BLaER1 treated with 17β-estradiol and CSF1 and Interleukin-3, amounts not matched to agents 10 nM and 100 nM (cell line): ENCODE results near the gene PYDC1.
A peak's percentile ranks its signal among the peaks of the same experiment; 100 is the strongest.

Experiments
- H3K27ac ChIP-seq, 11 experiments: shearing (Covaris generic); formaldehyde crosslinking; 2 replicates each; pipeline ENCODE4 v1.8.1; 2022
- H3K27me3 ChIP-seq, 11 experiments: shearing (Covaris generic); formaldehyde crosslinking; 2 replicates each; pipeline ENCODE4 v1.8.1; 2022
- H3K36me3 ChIP-seq, 11 experiments: shearing (Covaris generic); formaldehyde crosslinking; 2 replicates each; pipeline ENCODE4 v1.8.1; 2022
- H3K4me1 ChIP-seq, 10 experiments: shearing (Covaris generic); formaldehyde crosslinking; 2 replicates each; pipeline ENCODE4 v1.8.1; 2022
- H3K4me2 ChIP-seq, 11 experiments: shearing (Covaris generic); formaldehyde crosslinking; 2 replicates each; pipeline ENCODE4 v1.8.1; 2022
- H3K4me3 ChIP-seq, 10 experiments: shearing (Covaris generic); formaldehyde crosslinking; 2 replicates each; pipeline ENCODE4 v1.8.1; 2022
- H3K9ac ChIP-seq, 11 experiments: shearing (Covaris generic); formaldehyde crosslinking; 2 replicates each; pipeline ENCODE4 v1.8.1; 2022
- H3K9me3 ChIP-seq, 11 experiments: shearing (Covaris generic); formaldehyde crosslinking; replicated peaks in 1 of 11; 2 replicates each; pipeline ENCODE4 v1.8.1; 2022
- H4K20me1 ChIP-seq, 11 experiments: shearing (Covaris generic); formaldehyde crosslinking; 2 replicates each; pipeline ENCODE4 v1.8.1; 2022
- Cebpa-rat ChIP-seq, 11 experiments: shearing (Covaris generic); IDR thresholded peaks; 2 replicates each; pipeline ENCODE4 v1.8.1; 2022

PYDC1 gene

GRCh38 chr16:31216422-31217135 lies at the start of gene PYDC1:
Gene PYDC1, minus strand, starts transcription at chr16:31217135. Its CDS starts 107 bp downstream, at chr16:31217028.
- Histone ChIP-seq H3K27ac (no peak within 1 kb of the TSS), H3K4me3 (peak within 1 kb of the TSS in 7 of 10 experiments; percentile 48 to 70 (median 58); a peak in 13 of 20 replicates), H3K4me2 (peak within 1 kb of the TSS; percentile 81 to 98 (median 91)), H3K36me3 (no peaks in the 10 kb centered on the region), H3K9me3 (no peaks in the 10 kb centered on the region), H3K27me3 (peaks cover 25 to 46% (median 40%) of the 10 kb centered on the region in 11 experiments), H3K9ac (peak within 1 kb of the TSS in 2 of 11 experiments; percentile 64; a peak in 3 of 22 replicates), H3K4me1 (peaks cover 42 to 61% (median 54%) of the 10 kb centered on the region in 10 experiments), H4K20me1 (peaks cover 0 to 20% (median 11%) of the 10 kb centered on the region in 11 experiments; a peak in 9 of 22 replicates)
- no peak for TF ChIP-seq Cebpa-rat (IDR thresholded peaks at IDR 0.05)

DNA sequence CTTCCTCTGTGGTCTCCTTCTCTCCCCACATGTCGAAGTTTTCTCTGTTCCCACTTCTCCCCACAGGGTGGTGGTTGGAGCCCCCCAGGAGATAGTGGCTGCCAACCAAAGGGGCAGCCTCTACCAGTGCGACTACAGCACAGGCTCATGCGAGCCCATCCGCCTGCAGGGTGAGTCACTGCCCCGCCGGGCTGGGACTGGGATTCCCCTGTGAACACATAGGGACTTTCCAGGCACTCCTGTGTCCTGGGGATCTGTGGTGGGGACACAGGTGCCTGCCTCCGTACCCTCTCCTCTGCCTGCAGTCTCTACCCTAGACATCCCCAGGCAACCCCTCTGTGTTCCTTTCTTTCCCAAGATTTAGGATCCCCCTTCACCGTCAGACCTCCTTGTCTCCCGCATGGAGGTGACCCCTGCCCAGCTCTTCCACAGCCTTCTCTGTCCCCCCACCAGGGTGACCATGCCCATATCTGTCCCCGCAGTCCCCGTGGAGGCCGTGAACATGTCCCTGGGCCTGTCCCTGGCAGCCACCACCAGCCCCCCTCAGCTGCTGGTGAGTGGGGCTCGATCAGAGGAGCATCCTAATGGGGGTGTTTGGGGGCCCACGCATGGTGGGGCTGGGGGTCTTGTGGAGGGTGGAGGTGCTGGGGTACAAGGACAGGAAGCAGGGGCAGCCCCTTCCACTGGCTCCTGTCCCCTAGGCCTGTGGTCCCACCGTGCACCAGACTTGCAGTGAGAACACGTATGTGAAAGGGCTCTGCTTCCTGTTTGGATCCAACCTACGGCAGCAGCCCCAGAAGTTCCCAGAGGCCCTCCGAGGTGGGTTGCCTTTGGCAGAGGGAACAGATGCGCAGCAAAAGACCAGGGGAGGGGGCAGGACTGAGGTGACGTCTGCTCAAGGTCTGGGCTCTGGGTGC lies 48.7 kb upstream of the PYDC1 start:
- Histone ChIP-seq H3K4me1 (peaks cover 14 to 76% (median 52%) of the 10 kb centered on the region in 10 experiments), H3K4me2 (peak overlapping the region; percentile 40 to 92 (median 64)), H3K9me3 (no peaks in the 10 kb centered on the region), H3K27ac (peak overlapping the region in 7 of 11 experiments; percentile 23 to 57 (median 39); a peak in 13 of 22 replicates), H3K9ac (peak overlapping the region in 7 of 11 experiments; percentile 2 to 40 (median 17); a peak in 7 of 22 replicates), H3K36me3 (peaks cover 0 to 72% (median 0%) of the 10 kb centered on the region in 11 experiments; a peak in 7 of 22 replicates), H3K4me3 (peak overlapping the region in 2 of 10 experiments; percentile 6 to 9; a peak in 2 of 20 replicates), H4K20me1 (peaks cover 0 to 55% (median 0%) of the 10 kb centered on the region in 11 experiments; a peak in 4 of 22 replicates), H3K27me3 (no peaks in the 10 kb centered on the region)
- TF ChIP-seq Cebpa-rat (IDR thresholded peaks at IDR 0.05), result no peak

- Histone ChIP-seq H3K4me1 (peaks cover 31 to 97% (median 70%) of the 10 kb centered on the region in 10 experiments), H3K4me2 (peak overlapping the region in 6 of 11 experiments; percentile 81 to 99 (median 90); a peak in 11 of 22 replicates), H3K27me3 (no peaks in the 10 kb centered on the region), H3K9ac (no peak overlapping the region), H4K20me1 (peaks cover 0 to 39% (median 0%) of the 10 kb centered on the region in 11 experiments; a peak in 3 of 22 replicates), H3K27ac (no peak overlapping the region), H3K9me3 (no peaks in the 10 kb centered on the region), H3K4me3 (peak overlapping the region in 3 of 10 experiments; percentile 69 to 82 (median 81); a peak in 5 of 20 replicates), H3K36me3 (peaks cover 0 to 39% (median 0%) of the 10 kb centered on the region in 11 experiments; a peak in 5 of 22 replicates)
- no peak for TF ChIP-seq Cebpa-rat (IDR thresholded peaks at IDR 0.05)
Observed at GRCh38 chr16:31262084-31262483, 45.1 kb upstream of the PYDC1 start.

GRCh38 chr16:31260136-31260931 lies 43.4 kb upstream of the PYDC1 start:
- Histone ChIP-seq H3K27me3 (no peaks in the 10 kb centered on the region), H3K27ac (peak overlapping the region in 7 of 11 experiments; percentile 15 to 78 (median 52); a peak in 12 of 22 replicates), H4K20me1 (peaks cover 0 to 24% (median 0%) of the 10 kb centered on the region in 11 experiments; a peak in 3 of 22 replicates), H3K9me3 (no peaks in the 10 kb centered on the region), H3K4me2 (peak overlapping the region; percentile 75 to 99 (median 82)), H3K9ac (peak overlapping the region in 6 of 11 experiments; percentile 45 to 76 (median 74); a peak in 11 of 22 replicates), H3K4me3 (peak overlapping the region in 7 of 10 experiments; percentile 20 to 82 (median 65); a peak in 13 of 20 replicates), H3K4me1 (peaks cover 26 to 97% (median 69%) of the 10 kb centered on the region in 10 experiments), H3K36me3 (peaks cover 0 to 22% (median 0%) of the 10 kb centered on the region in 11 experiments; a peak in 4 of 22 replicates)
- TF ChIP-seq Cebpa-rat (IDR thresholded peaks at IDR 0.05), result no peak

- H4K20me1 ChIP-seq, result peaks cover 0 to 10% (median 0%) of the 10 kb centered on the region in 11 experiments; a peak in 1 of 22 replicates
- H3K27ac ChIP-seq, result peak overlapping the region in 4 of 11 experiments; percentile 57 to 79 (median 74); a peak in 7 of 22 replicates
- H3K27me3 ChIP-seq, result no peaks in the 10 kb centered on the region
- no peaks in the 10 kb centered on the region for H3K9me3 ChIP-seq
- peaks cover 20 to 97% (median 72%) of the 10 kb centered on the region in 10 experiments for H3K4me1 ChIP-seq
- peak overlapping the region in 6 of 11 experiments; percentile 80 to 99 (median 88); a peak in 12 of 22 replicates for H3K4me2 ChIP-seq
- H3K9ac ChIP-seq, result 0 out of 22 replicates have a peak overlapping the region, but pooled peaks of 1 of the 11 experiments have one; percentile 12
- H3K36me3 ChIP-seq, result peaks cover 0 to 7% (median 0%) of the 10 kb centered on the region in 11 experiments; a peak in 2 of 22 replicates
- TF ChIP-seq Cebpa-rat (IDR thresholded peaks at IDR 0.05), result no peak
- no peak overlapping the region for H3K4me3 ChIP-seq
Observed at GRCh38 chr16:31258366-31258765, 41.4 kb upstream of the PYDC1 start.

DNA sequence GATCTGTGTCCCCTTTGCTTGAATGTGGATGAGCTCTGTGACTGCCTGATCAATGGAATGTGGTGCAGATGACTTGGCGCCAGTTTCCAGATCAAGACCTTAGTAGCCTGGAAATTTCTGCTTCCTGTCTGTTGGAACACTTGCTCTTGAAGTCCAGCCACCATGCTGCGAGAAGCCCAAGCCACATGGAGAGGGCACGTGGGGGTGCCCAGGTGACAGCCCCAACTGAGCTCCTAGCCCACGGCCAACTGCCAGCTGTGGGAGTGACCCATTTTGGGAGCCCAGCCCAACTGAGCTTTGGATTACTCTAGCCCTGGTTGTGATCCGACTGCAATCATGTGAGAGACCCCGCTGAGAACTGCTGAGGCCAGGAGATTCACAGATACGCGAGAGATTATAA lies 39.5 kb upstream of the PYDC1 start:
- Histone ChIP-seq H3K27me3 (no peaks in the 10 kb centered on the region), H3K36me3 (0 out of 22 replicates have a peak, but pooled peaks cover 0 to under 1% (median 0%) of the 10 kb centered on the region in 11 experiments), H4K20me1 (no peaks in the 10 kb centered on the region), H3K4me3 (no peak overlapping the region), H3K4me2 (peak overlapping the region in 5 of 11 experiments; percentile 21 to 94 (median 80); a peak in 8 of 22 replicates), H3K9ac (no peak overlapping the region), H3K9me3 (no peaks in the 10 kb centered on the region), H3K4me1 (peaks cover 20 to 97% (median 68%) of the 10 kb centered on the region in 10 experiments), H3K27ac (peak overlapping the region in 4 of 11 experiments; percentile 86 to 97 (median 88); a peak in 5 of 22 replicates)
- no peak for TF ChIP-seq Cebpa-rat (IDR thresholded peaks at IDR 0.05)

GRCh38 chr16:31253642-31254045 lies 36.7 kb upstream of the PYDC1 start:
- peak overlapping the region in 10 of 11 experiments; percentile 26 to 94 (median 78); a peak in 19 of 22 replicates for H3K4me2 ChIP-seq
- no peaks in the 10 kb centered on the region for H3K9me3 ChIP-seq
- H3K27ac ChIP-seq, result peak overlapping the region in 10 of 11 experiments; percentile 49 to 97 (median 77); a peak in 20 of 22 replicates
- H4K20me1 ChIP-seq, result no peaks in the 10 kb centered on the region
- peaks cover 7 to 96% (median 47%) of the 10 kb centered on the region in 10 experiments; a peak in 19 of 20 replicates for H3K4me1 ChIP-seq
- no peaks in the 10 kb centered on the region for H3K27me3 ChIP-seq
- H3K9ac ChIP-seq, result peak overlapping the region in 9 of 11 experiments; percentile 3 to 81 (median 65); a peak in 13 of 22 replicates
- TF ChIP-seq Cebpa-rat (IDR thresholded peaks at IDR 0.05), result peak in 6 of 11 experiments; percentile 54 to 87 (median 66); a peak in 9 of 22 replicates
- H3K4me3 ChIP-seq, result peak overlapping the region in 2 of 10 experiments; percentile 2 to 44; a peak in 1 of 20 replicates
- no peaks in the 10 kb centered on the region for H3K36me3 ChIP-seq
